ENCODE results near the gene OGFR.

OGFR gene

DNA sequence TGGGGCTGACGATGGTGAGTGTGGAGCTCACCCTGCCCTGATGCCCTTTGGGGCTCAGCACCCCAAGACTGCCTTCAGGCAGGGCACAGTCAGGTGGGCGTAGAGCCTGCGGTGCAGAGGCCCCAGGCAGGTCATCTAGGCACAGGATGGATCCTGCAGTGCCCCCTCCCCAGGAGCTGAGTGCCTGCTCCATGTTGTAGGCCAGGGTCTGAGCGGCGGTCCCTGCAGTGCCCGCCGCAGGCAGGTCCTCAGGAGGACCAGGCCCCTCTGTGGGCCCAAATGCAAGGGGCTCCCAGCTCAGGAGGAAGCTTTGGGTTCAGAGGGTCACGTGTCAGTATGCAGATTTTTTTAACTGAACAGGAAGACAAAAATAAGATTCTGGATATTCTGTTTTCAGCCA is 5.6 kb upstream of the OGFR start:
- no peak for TF ChIP-seq EZH2phosphoT487 (conservative IDR thresholded peaks at IDR 0.05; ENCODE audit: low read length)
- TF ChIP-seq CTCF (IDR thresholded peaks at IDR 0.05; ENCODE audit: insufficient read depth, low read length, poor library complexity, severe bottlenecking) = no peak
- Histone ChIP-seq H2AFZ (ENCODE audit: low read depth, low read length, severe bottlenecking) (no peak overlapping the region), H3K9me3 (ENCODE audit: insufficient read depth, low read length) (no peaks in the 10 kb centered on the region), H3K27me3 (ENCODE audit: low read length) (no peaks in the 10 kb centered on the region), H3K27ac (ENCODE audit: low read depth, low read length) (no peak overlapping the region), H3K79me2 (ENCODE audit: insufficient read depth, low read length) (no peaks in the 10 kb centered on the region), H3K9me2 (replicated peaks; ENCODE audit: insufficient read depth, low read length) (no peaks in the 10 kb centered on the region), H3F3A (ENCODE audit: insufficient read depth) (peaks cover 23% of the 10 kb centered on the region), H3K4me3 (ENCODE audit: insufficient read depth, low read length, poor library complexity, severe bottlenecking) (no peak overlapping the region), H3K36me3 (ENCODE audit: low read length) (no peaks in the 10 kb centered on the region), H3K9ac (ENCODE audit: low read length) (no peak overlapping the region), H3K4me2 (ENCODE audit: low read depth, low read length, poor library complexity, severe bottlenecking) (no peak overlapping the region), H4K20me1 (ENCODE audit: low read depth, low read length) (no peaks in the 10 kb centered on the region)

GRCh38 chr20:62799459-62799858 is 5.2 kb upstream of the OGFR start:
- Histone ChIP-seq H3K9ac (ENCODE audit: low read length) (no peak overlapping the region), H3K4me3 (ENCODE audit: insufficient read depth, low read length, poor library complexity, severe bottlenecking) (no peak overlapping the region), H3K79me2 (ENCODE audit: insufficient read depth, low read length) (no peaks in the 10 kb centered on the region), H3K27me3 (ENCODE audit: low read length) (no peaks in the 10 kb centered on the region), H2AFZ (ENCODE audit: low read depth, low read length, severe bottlenecking) (no peak overlapping the region), H3K9me2 (replicated peaks; ENCODE audit: insufficient read depth, low read length) (no peaks in the 10 kb centered on the region), H4K20me1 (ENCODE audit: low read depth, low read length) (no peaks in the 10 kb centered on the region), H3K27ac (ENCODE audit: low read depth, low read length) (no peak overlapping the region), H3K4me2 (ENCODE audit: low read depth, low read length, poor library complexity, severe bottlenecking) (no peak overlapping the region), H3K36me3 (ENCODE audit: low read length) (no peaks in the 10 kb centered on the region), H3F3A (ENCODE audit: insufficient read depth) (peaks cover 25% of the 10 kb centered on the region), H3K9me3 (ENCODE audit: insufficient read depth, low read length) (no peaks in the 10 kb centered on the region)
- no peak for TF ChIP-seq CTCF (IDR thresholded peaks at IDR 0.05; ENCODE audit: insufficient read depth, low read length, poor library complexity, severe bottlenecking)
- no peak for TF ChIP-seq EZH2phosphoT487 (conservative IDR thresholded peaks at IDR 0.05; ENCODE audit: low read length)

GRCh38 chr20:62799873-62800272 is 4.8 kb upstream of the OGFR start:
- no peaks in the 10 kb centered on the region for H3K79me2 ChIP-seq (ENCODE audit: insufficient read depth, low read length)
- H3K9me3 ChIP-seq (ENCODE audit: insufficient read depth, low read length) = no peaks in the 10 kb centered on the region
- H4K20me1 ChIP-seq (ENCODE audit: low read depth, low read length) = no peaks in the 10 kb centered on the region
- no peaks in the 10 kb centered on the region for H3K27me3 ChIP-seq (ENCODE audit: low read length)
- H3F3A ChIP-seq (ENCODE audit: insufficient read depth) = peaks cover 21% of the 10 kb centered on the region
- TF ChIP-seq CTCF (IDR thresholded peaks at IDR 0.05; ENCODE audit: insufficient read depth, low read length, poor library complexity, severe bottlenecking) (no peak), EZH2phosphoT487 (conservative IDR thresholded peaks at IDR 0.05; ENCODE audit: low read length) (no peak)
- no peak overlapping the region for H2AFZ ChIP-seq (ENCODE audit: low read depth, low read length, severe bottlenecking)
- no peak overlapping the region for H3K4me2 ChIP-seq (ENCODE audit: low read depth, low read length, poor library complexity, severe bottlenecking)
- H3K36me3 ChIP-seq (ENCODE audit: low read length) = no peaks in the 10 kb centered on the region
- H3K4me3 ChIP-seq (ENCODE audit: insufficient read depth, low read length, poor library complexity, severe bottlenecking) = no peak overlapping the region
- H3K27ac ChIP-seq (ENCODE audit: low read depth, low read length) = no peak overlapping the region
- no peak overlapping the region for H3K9ac ChIP-seq (ENCODE audit: low read length)
- no peaks in the 10 kb centered on the region for H3K9me2 ChIP-seq (replicated peaks; ENCODE audit: insufficient read depth, low read length)

All from SU-DHL-6 (cell line).